SU-DHL-6 (cell line): Measurements from ENCODE around the gene ZC3H7B.

Experiments
- H2AFZ ChIP-seq: fragments of 200-600 bp; sonication (generic); 2 replicates; pipeline ENCODE4 v1.6.1; 2014; ENCODE audit warnings: low read depth, mild to moderate bottlenecking, moderate library complexity, mixed read lengths, antibody characterized with exemption, low read length; ENCODE audit not compliant: severe bottlenecking
- H3F3A ChIP-seq: fragments of 200-600 bp; shearing (Covaris generic); 2 replicates; pipeline ENCODE4 v1.6.0; 2016; ENCODE audit warnings: antibody characterized with exemption, mild to moderate bottlenecking; ENCODE audit not compliant: insufficient read depth
- H3K27ac ChIP-seq: fragments of 200-600 bp; sonication (generic); 2 replicates; pipeline ENCODE4 v1.5.1; 2016; ENCODE audit warnings: low read depth, mild to moderate bottlenecking, low read length, moderate library complexity, mixed read lengths
- H3K27me3 ChIP-seq: fragments of 200-600 bp; sonication (generic), shearing (Covaris generic); 2 replicates; pipeline ENCODE4 v1.6.0; 2014; ENCODE audit warnings: mild to moderate bottlenecking, low read length
- H3K36me3 ChIP-seq: fragments of 200-600 bp; sonication (generic); 2 replicates; pipeline ENCODE4 v1.6.1; 2014; ENCODE audit warnings: mild to moderate bottlenecking, low read length, mixed read lengths
- H3K4me2 ChIP-seq: fragments of 300-600, 200-600 bp; shearing (Covaris generic), sonication (generic); 2 replicates; pipeline ENCODE4 v1.6.0; 2014; ENCODE audit warnings: low read length, low read depth, mild to moderate bottlenecking; ENCODE audit not compliant: poor library complexity, severe bottlenecking
- H3K4me3 ChIP-seq: fragments of 200-600 bp; sonication (generic); 2 replicates; pipeline ENCODE4 v1.5.1; 2014; ENCODE audit warnings: antibody characterized with exemption, low read length, mild to moderate bottlenecking, mixed read lengths; ENCODE audit not compliant: insufficient read depth, poor library complexity, severe bottlenecking
- H3K79me2 ChIP-seq: fragments of 200-600 bp; sonication (generic); 2 replicates; pipeline ENCODE4 v1.6.1; 2014; ENCODE audit warnings: mild to moderate bottlenecking, low read length, moderate library complexity; ENCODE audit not compliant: insufficient read depth
- H3K9ac ChIP-seq: fragments of 200-600 bp; sonication (generic); 2 replicates; pipeline ENCODE4 v1.7.0; 2014; ENCODE audit warnings: mild to moderate bottlenecking, low read length
- H3K9me2 ChIP-seq: fragments of 200-600 bp; sonication (generic); replicated peaks from 2 replicates; pipeline ENCODE4 v1.6.1; 2014; ENCODE audit warnings: low read length; ENCODE audit not compliant: insufficient read depth
- H3K9me3 ChIP-seq: fragments of 200-600 bp; sonication (generic); 2 replicates; pipeline ENCODE4 v1.6.1; 2014; ENCODE audit warnings: low read length, mixed read lengths; ENCODE audit not compliant: insufficient read depth
- H4K20me1 ChIP-seq: fragments of 200-600 bp; sonication (generic); 2 replicates; pipeline ENCODE4 v1.6.1; 2014; ENCODE audit warnings: low read depth, mild to moderate bottlenecking, antibody characterized with exemption, low read length, moderate library complexity, mixed read lengths
- EZH2phosphoT487 ChIP-seq: fragments of 200-600 bp; sonication (generic), shearing (Covaris generic); conservative IDR thresholded peaks from 2 replicates; pipeline ENCODE4 v1.6.1; 2018; ENCODE audit warnings: mild to moderate bottlenecking, antibody characterized with exemption, low read length, moderate library complexity, mixed read lengths
- TF ChIP-seq, protein P1 (sequence below): fragments of 200-600 bp; sonication (generic); IDR thresholded peaks from one replicate; pipeline ENCODE4 v1.5.1; 2017; ENCODE audit warnings: antibody characterized with exemption, mild to moderate bottlenecking, low read length, moderate library complexity; ENCODE audit not compliant: insufficient read depth, poor library complexity, severe bottlenecking

Gene ZC3H7B

GRCh38 chr22:41339823-41340222, 38.5 kb downstream of the ZC3H7B start:
- no peaks in the 10 kb centered on the region for H4K20me1 ChIP-seq
- no peaks in the 10 kb centered on the region for H3K36me3 ChIP-seq
- TF ChIP-seq, protein P1, sequence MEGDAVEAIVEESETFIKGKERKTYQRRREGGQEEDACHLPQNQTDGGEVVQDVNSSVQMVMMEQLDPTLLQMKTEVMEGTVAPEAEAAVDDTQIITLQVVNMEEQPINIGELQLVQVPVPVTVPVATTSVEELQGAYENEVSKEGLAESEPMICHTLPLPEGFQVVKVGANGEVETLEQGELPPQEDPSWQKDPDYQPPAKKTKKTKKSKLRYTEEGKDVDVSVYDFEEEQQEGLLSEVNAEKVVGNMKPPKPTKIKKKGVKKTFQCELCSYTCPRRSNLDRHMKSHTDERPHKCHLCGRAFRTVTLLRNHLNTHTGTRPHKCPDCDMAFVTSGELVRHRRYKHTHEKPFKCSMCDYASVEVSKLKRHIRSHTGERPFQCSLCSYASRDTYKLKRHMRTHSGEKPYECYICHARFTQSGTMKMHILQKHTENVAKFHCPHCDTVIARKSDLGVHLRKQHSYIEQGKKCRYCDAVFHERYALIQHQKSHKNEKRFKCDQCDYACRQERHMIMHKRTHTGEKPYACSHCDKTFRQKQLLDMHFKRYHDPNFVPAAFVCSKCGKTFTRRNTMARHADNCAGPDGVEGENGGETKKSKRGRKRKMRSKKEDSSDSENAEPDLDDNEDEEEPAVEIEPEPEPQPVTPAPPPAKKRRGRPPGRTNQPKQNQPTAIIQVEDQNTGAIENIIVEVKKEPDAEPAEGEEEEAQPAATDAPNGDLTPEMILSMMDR = no peak
- no peak for TF ChIP-seq EZH2phosphoT487

DNA sequence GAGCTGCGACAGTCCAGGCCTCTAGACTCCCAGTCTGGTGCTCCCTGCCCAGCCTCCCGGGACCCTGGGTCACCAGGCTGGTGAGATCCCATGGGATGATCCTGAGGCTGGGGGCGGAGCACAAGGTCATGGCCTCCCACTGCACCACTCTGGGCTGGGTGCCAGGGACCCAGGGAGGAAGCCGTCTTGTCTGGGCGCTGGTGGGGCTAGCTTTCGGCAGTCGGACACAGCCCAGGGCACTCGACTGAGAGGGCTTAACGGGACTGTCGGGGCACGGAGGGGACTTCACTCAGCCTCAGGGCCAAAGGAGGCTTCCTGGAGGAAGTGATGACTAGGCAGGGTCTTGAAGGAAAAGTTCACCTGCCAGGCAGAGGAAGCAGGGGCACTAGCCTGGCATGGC, 39.0 kb downstream of the ZC3H7B start:
- Histone ChIP-seq H3K27ac (no peak overlapping the region), H3F3A (no peaks in the 10 kb centered on the region), H3K36me3 (no peaks in the 10 kb centered on the region), H3K79me2 (no peaks in the 10 kb centered on the region), H3K9ac (no peak overlapping the region), H4K20me1 (no peaks in the 10 kb centered on the region), H3K9me3 (no peaks in the 10 kb centered on the region), H3K4me3 (no peak overlapping the region), H3K27me3 (no peaks in the 10 kb centered on the region), H3K4me2 (no peak overlapping the region), H2AFZ (no peak overlapping the region), H3K9me2 (no peaks in the 10 kb centered on the region)
- TF ChIP-seq, protein P1 = no peak
- no peak for TF ChIP-seq EZH2phosphoT487

More at GRCh38 chr22:41339823-41340222, 38.5 kb downstream of the ZC3H7B start:
- Histone ChIP-seq H3K9me2 (no peaks in the 10 kb centered on the region), H3K79me2 (no peaks in the 10 kb centered on the region), H3F3A (no peaks in the 10 kb centered on the region), H3K9ac (no peak overlapping the region), H3K9me3 (no peaks in the 10 kb centered on the region), H3K4me3 (no peak overlapping the region), H3K27ac (no peak overlapping the region), H3K27me3 (no peaks in the 10 kb centered on the region), H3K4me2 (no peak overlapping the region), H2AFZ (no peak overlapping the region)

- no peaks in the 10 kb centered on the region for H3F3A ChIP-seq
- H2AFZ ChIP-seq = no peak overlapping the region
- TF ChIP-seq, protein P1 = no peak
- TF ChIP-seq EZH2phosphoT487 = no peak
- H3K79me2 ChIP-seq = no peaks in the 10 kb centered on the region
- no peaks in the 10 kb centered on the region for H3K36me3 ChIP-seq
- H3K27ac ChIP-seq = no peak overlapping the region
- no peak overlapping the region for H3K4me2 ChIP-seq
- no peaks in the 10 kb centered on the region for H3K9me3 ChIP-seq
- H4K20me1 ChIP-seq = no peaks in the 10 kb centered on the region
- H3K9me2 ChIP-seq = no peaks in the 10 kb centered on the region
- H3K4me3 ChIP-seq = no peak overlapping the region
- no peaks in the 10 kb centered on the region for H3K27me3 ChIP-seq
- H3K9ac ChIP-seq = no peak overlapping the region
These were observed 39.7 kb downstream of the ZC3H7B start for GRCh38 chr22:41341012-41341411.

- no peak overlapping the region for H3K9ac ChIP-seq
- H3K9me2 ChIP-seq = no peaks in the 10 kb centered on the region
- no peak overlapping the region for H3K27ac ChIP-seq
- H3K9me3 ChIP-seq = no peaks in the 10 kb centered on the region
- H3K36me3 ChIP-seq = no peaks in the 10 kb centered on the region
- H3K4me3 ChIP-seq = no peak overlapping the region
- no peaks in the 10 kb centered on the region for H3K79me2 ChIP-seq
- H4K20me1 ChIP-seq = no peaks in the 10 kb centered on the region
- no peak overlapping the region for H2AFZ ChIP-seq
- no peaks in the 10 kb centered on the region for H3F3A ChIP-seq
- no peaks in the 10 kb centered on the region for H3K27me3 ChIP-seq
- H3K4me2 ChIP-seq = no peak overlapping the region
- TF ChIP-seq, protein P1 = no peak
- no peak for TF ChIP-seq EZH2phosphoT487
These were observed 40.7 kb downstream of the ZC3H7B start for GRCh38 chr22:41341990-41342389.
